Suprapubic skin (tissue), 4 donors: Measurements from ENCODE around the gene RERE. TPM values are rescaled to one million over a fixed set of nuclear protein-coding genes. Genes with fewer than 3 reads are reported as not detected.

ENCODE experiments used
- DNase-seq, 2 donors: peaks; one replicate each; pipeline ENCODE4 v3.0.0-alpha.2; 2019; ENCODE audit warnings: low spot score in 2 of 2
- H3K27ac ChIP-seq: fragments of 200-600 bp; sonication (generic); one replicate; pipeline ENCODE4 v1.5.1; 2019
- H3K27me3 ChIP-seq: fragments of 200-600 bp; sonication (generic); one replicate; pipeline ENCODE4 v1.5.1; 2019
- H3K36me3 ChIP-seq: fragments of 200-600 bp; sonication (generic); one replicate; pipeline ENCODE4 v1.5.1; 2019
- H3K4me1 ChIP-seq: fragments of 200-600 bp; sonication (generic); one replicate; pipeline ENCODE4 v1.5.1; 2019
- H3K4me3 ChIP-seq: fragments of 200-600 bp; sonication (generic); one replicate; pipeline ENCODE4 v1.5.1; 2019; ENCODE audit warnings: mild to moderate bottlenecking
- H3K9me3 ChIP-seq: fragments of 200-600 bp; sonication (generic); one replicate; pipeline ENCODE4 v1.5.1; 2019
- CTCF ChIP-seq, 2 donors: fragments of 200-600 bp in 1 of 2; fragments of 450-650 bp in 1 of 2; sonication (generic) in 1 of 2; IDR thresholded peaks; one replicate each; pipeline ENCODE4 v1.5.1; 2016 to 2019; ENCODE audit warnings: antibody characterized with exemption in 2 of 2, mild to moderate bottlenecking in 1 of 2, moderate library complexity in 1 of 2
- EP300 ChIP-seq: sonication (generic); formaldehyde crosslinking; IDR thresholded peaks from one replicate; pipeline ENCODE4 v1.6.1; 2017; ENCODE audit warnings: antibody characterized with exemption
- POLR2A ChIP-seq, 2 donors: fragments of 450-650 bp; IDR thresholded peaks; one replicate each; pipeline ENCODE4 v1.6.1; 2017; ENCODE audit warnings: antibody characterized with exemption in 2 of 2, mild to moderate bottlenecking in 2 of 2, moderate library complexity in 2 of 2
- POLR2AphosphoS5 ChIP-seq, 3 donors: sonication (generic); formaldehyde crosslinking; IDR thresholded peaks; one replicate each; pipeline ENCODE4 v1.6.1; 2017; ENCODE audit warnings: antibody characterized with exemption in 3 of 3
- WGBS: methylation state at CpG from one replicate; pipeline ENCODE4 v1.1.5; 2018; 5-methylcytosine and 5-hydroxymethylcytosine counted together
- total RNA-seq, 4 donors: library from RNA; depleted of rRNA; stranded (reverse); fragments of >200 nt; gene quantifications; one replicate each; pipeline ENCODE4 v1.1.0, GENCODE V29; 2016

RERE gene
- total RNA-seq, 4 donors from 2014 or later = 43.4 to 113 (median 83.3) TPM

DNA sequence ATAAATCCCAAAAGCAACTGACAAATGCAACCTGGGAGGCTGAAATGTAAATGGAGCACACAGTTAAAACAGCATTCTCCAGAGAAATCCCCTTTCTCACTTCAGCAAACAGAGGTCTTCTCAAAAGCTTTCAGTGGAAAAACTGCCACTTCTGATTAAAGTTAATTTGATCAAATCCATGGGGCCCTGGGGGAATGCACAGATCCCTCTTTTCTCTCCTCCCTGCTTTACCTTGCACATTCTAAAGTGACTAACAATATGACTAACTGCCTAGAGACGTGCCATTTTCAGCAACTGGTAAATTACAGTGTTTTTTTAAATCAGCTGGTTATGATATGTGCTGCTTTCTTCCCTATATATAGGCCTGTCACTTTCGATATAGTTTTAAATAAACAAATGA lies 142.5 kb downstream of the RERE start:
- TF ChIP-seq POLR2AphosphoS5 (IDR thresholded peaks at IDR 0.05) (no peak), CTCF (IDR thresholded peaks at IDR 0.05) (no peak), POLR2A (IDR thresholded peaks at IDR 0.05) (no peak)
- no peak overlapping the region for H3K27ac ChIP-seq
- no peaks in the 10 kb centered on the region for H3K27me3 ChIP-seq
- H3K9me3 ChIP-seq = no peaks in the 10 kb centered on the region
- DNase-seq = no peak
- H3K4me1 ChIP-seq = peaks cover 25% of the 10 kb centered on the region
- H3K4me3 ChIP-seq = no peak overlapping the region
- no peaks in the 10 kb centered on the region for H3K36me3 ChIP-seq
- WGBS = 60% methylated on average over 2 of the region's 2 CpGs

- Histone ChIP-seq H3K36me3 (no peaks in the 10 kb centered on the region), H3K9me3 (no peaks in the 10 kb centered on the region), H3K4me1 (peaks cover 22% of the 10 kb centered on the region), H3K27me3 (no peaks in the 10 kb centered on the region), H3K27ac (no peak overlapping the region), H3K4me3 (no peak overlapping the region)
- no peak for DNase-seq
- TF ChIP-seq POLR2A (IDR thresholded peaks at IDR 0.05) = no peak
- TF ChIP-seq POLR2AphosphoS5 (IDR thresholded peaks at IDR 0.05) = no peak
- no peak for TF ChIP-seq CTCF (IDR thresholded peaks at IDR 0.05)
- 92% methylated on average over 4 of the region's 4 CpGs for WGBS
These were observed 143.0 kb downstream of the RERE start for GRCh38 chr1:8674481-8674880.

DNA sequence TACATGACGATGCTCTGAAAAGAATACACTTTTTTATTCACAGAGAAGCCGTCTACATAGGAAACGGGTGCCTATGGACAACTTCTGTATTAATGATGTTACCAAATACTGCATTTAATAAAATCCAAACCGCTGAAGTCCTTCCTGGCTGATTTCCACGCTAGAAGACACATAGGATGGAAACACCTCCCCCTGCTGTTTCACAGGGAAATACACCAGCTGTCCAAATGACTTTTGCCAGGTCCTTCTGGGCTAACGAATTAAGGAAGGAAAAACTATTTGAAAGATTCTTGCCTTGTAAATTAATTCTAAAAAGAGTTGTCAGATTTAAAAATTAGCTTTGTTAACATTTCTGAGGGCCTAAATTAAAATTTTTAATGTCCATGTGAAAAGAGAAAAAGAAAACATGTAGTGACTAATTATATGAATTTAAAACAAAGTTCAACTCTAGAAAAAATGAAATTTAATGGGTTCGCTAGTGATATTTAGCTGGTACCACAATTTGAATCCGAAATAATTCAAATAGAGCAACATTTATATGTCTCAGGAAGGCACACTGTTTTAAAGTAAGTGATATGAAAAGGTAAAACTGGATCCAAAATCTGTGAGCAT lies 146.0 kb downstream of the RERE start:
- Histone ChIP-seq H3K4me1 (peaks cover 25% of the 10 kb centered on the region), H3K4me3 (no peak overlapping the region), H3K9me3 (no peaks in the 10 kb centered on the region), H3K36me3 (no peaks in the 10 kb centered on the region), H3K27me3 (no peaks in the 10 kb centered on the region), H3K27ac (no peak overlapping the region)
- TF ChIP-seq POLR2AphosphoS5 (IDR thresholded peaks at IDR 0.05) (no peak), CTCF (IDR thresholded peaks at IDR 0.05) (peak; percentile 70 to 78)
- WGBS = 32% methylated on average over 8 of the region's 8 CpGs
- DNase-seq = no peak

DNA sequence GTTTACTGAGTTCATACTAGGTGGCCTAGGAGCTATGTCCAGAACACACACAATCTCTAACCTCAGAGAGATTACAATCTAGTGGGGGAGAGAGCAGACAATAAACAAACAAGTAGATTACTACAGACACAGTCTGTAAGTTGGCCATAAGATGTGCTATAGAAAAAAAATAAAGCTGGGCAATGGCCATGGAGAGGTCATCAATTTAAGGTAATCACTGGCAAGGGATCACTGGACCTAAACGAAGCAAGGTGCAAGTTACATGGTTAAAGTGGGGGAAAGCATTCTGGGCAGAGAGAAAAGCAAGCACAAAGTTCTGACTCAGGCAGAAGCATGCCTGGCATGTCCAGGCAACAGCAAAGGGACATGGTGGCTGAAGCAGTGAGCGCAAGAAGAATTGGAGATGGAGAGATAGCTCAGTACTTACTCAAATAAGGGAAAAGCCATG lies 147.0 kb downstream of the RERE start:
- no peak overlapping the region for H3K4me3 ChIP-seq
- H3K27me3 ChIP-seq = no peaks in the 10 kb centered on the region
- no peaks in the 10 kb centered on the region for H3K9me3 ChIP-seq
- no peaks in the 10 kb centered on the region for H3K36me3 ChIP-seq
- no peak overlapping the region for H3K27ac ChIP-seq
- H3K4me1 ChIP-seq = peaks cover 34% of the 10 kb centered on the region
- no peak for TF ChIP-seq EP300
- TF ChIP-seq POLR2A (IDR thresholded peaks at IDR 0.05) = no peak
- no peak for TF ChIP-seq POLR2AphosphoS5 (IDR thresholded peaks at IDR 0.05)
- TF ChIP-seq CTCF (IDR thresholded peaks at IDR 0.05) = no peak
- WGBS = 79% methylated on average over 2 of the region's 2 CpGs
- DNase-seq = no peak

DNA sequence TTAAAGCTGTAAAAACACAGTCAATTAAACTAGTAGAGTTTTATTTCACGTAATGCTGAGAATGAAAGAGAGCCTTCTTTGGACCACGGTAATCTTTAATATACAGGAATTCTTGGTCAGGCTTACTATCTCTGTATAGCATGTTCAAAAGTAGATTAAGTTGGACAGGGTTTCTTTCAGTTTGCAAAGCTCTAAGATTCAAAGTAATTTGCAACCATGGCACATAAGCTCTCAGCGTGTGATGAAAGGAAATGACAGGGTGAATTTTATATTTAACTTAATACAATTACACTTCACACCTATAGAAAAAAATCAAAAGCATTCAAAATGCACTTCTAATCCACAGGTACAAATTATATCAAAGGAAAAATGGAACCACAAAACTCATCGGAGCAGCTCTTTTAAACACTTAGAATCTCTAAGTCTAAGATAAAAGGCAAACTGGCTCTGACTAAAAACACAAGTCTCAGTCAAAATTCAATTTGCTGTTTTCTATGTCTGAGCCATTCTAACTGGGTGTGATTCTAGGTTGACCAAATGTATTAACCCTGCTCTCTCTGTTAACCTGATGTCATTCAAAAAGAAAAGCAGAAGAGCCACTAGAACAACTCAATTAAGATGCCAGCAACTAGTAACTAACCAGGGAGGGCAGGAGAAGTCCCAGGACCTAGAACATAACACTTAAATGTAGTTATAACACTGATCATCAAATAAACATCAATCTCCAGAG lies 147.7 kb downstream of the RERE start:
- peaks cover 34% of the 10 kb centered on the region for H3K4me1 ChIP-seq
- no peak for DNase-seq
- no peak overlapping the region for H3K27ac ChIP-seq
- H3K9me3 ChIP-seq = no peaks in the 10 kb centered on the region
- no peaks in the 10 kb centered on the region for H3K27me3 ChIP-seq
- no peaks in the 10 kb centered on the region for H3K36me3 ChIP-seq
- 78% methylated on average over 4 of the region's 4 CpGs for WGBS
- H3K4me3 ChIP-seq = no peak overlapping the region
- TF ChIP-seq POLR2A (IDR thresholded peaks at IDR 0.05) = no peak
- no peak for TF ChIP-seq EP300
- TF ChIP-seq CTCF (IDR thresholded peaks at IDR 0.05) = no peak
- no peak for TF ChIP-seq POLR2AphosphoS5 (IDR thresholded peaks at IDR 0.05)
